Glutamatergic neuron (in vitro differentiated cells): ENCODE data around the gene ARHGAP29. TPM values are rescaled to one million over a fixed set of nuclear protein-coding genes. Genes with fewer than 3 reads are reported as not detected.

Experiments used
- DNase-seq: peaks from one replicate; pipeline ENCODE4 v3.0.0; 2022
- H3K27ac Mint-ChIP-seq: one replicate; pipeline ENCODE4 v1.8.0; 2020; ENCODE audit warnings: mild to moderate bottlenecking, mixed read lengths, inconsistent platforms; ENCODE audit not compliant: unreplicated experiment
- H3K27me3 Mint-ChIP-seq: one replicate; pipeline ENCODE4 v1.8.0; 2020; ENCODE audit warnings: mild to moderate bottlenecking, moderate library complexity, mixed read lengths, inconsistent platforms; ENCODE audit not compliant: unreplicated experiment
- H3K36me3 Mint-ChIP-seq: one replicate; pipeline ENCODE4 v1.8.0; 2020; ENCODE audit warnings: mild to moderate bottlenecking, mixed read lengths, inconsistent platforms; ENCODE audit not compliant: unreplicated experiment
- H3K4me1 Mint-ChIP-seq: one replicate; pipeline ENCODE4 v1.8.0; 2020; ENCODE audit warnings: mild to moderate bottlenecking, low read depth, mixed read lengths, inconsistent platforms; ENCODE audit not compliant: unreplicated experiment
- H3K4me3 Mint-ChIP-seq: one replicate; pipeline ENCODE4 v1.8.0; 2020; ENCODE audit warnings: mild to moderate bottlenecking, mixed read lengths, inconsistent platforms; ENCODE audit not compliant: unreplicated experiment
- H3K9me3 Mint-ChIP-seq: one replicate; pipeline ENCODE4 v1.8.0; 2020; ENCODE audit warnings: mild to moderate bottlenecking, moderate library complexity, mixed read lengths, inconsistent platforms; ENCODE audit not compliant: unreplicated experiment
- CTCF ChIP-seq: fragments of 200-600 bp; sonication (generic); IDR thresholded peaks from one replicate; pipeline ENCODE4 v1.5.0; 2021; ENCODE audit not compliant: partially characterized antibody, unreplicated experiment
- total RNA-seq: library from RNA; stranded (reverse); fragmentation: NEBNext Ultra II Directional; extraction: Animal tissue kit (Norgen Biotek cat#: 25700); gene quantifications from one replicate; pipeline ENCODE4 v1.2.1, GENCODE V29; 2021; ENCODE audit not compliant: unreplicated experiment

ARHGAP29 gene
- total RNA-seq, 1 donor from 2014 or later, result 1.1 TPM

GRCh38 chr1:94215955-94216354 is 21.4 kb downstream of the ARHGAP29 start:
- Mint-ChIP-seq H3K9me3 (no peaks in the 10 kb centered on the region), H3K4me1 (no peaks in the 10 kb centered on the region), H3K36me3 (no peaks in the 10 kb centered on the region), H3K4me3 (no peak overlapping the region), H3K27me3 (peaks cover 1% of the 10 kb centered on the region), H3K27ac (no peak overlapping the region)
- no peak for TF ChIP-seq CTCF
- no peak for DNase-seq

- no peaks in the 10 kb centered on the region for H3K4me1 Mint-ChIP-seq
- TF ChIP-seq CTCF, result no peak
- H3K27ac Mint-ChIP-seq, result no peak overlapping the region
- H3K36me3 Mint-ChIP-seq, result no peaks in the 10 kb centered on the region
- H3K9me3 Mint-ChIP-seq, result no peaks in the 10 kb centered on the region
- no peak for DNase-seq
- peaks cover 1% of the 10 kb centered on the region for H3K27me3 Mint-ChIP-seq
- H3K4me3 Mint-ChIP-seq, result no peak overlapping the region
Measured at GRCh38 chr1:94209982-94210381, 27.4 kb downstream of the ARHGAP29 start.

- Mint-ChIP-seq H3K4me3 (no peak overlapping the region), H3K27me3 (peaks cover 1% of the 10 kb centered on the region), H3K27ac (no peak overlapping the region), H3K9me3 (no peaks in the 10 kb centered on the region), H3K4me1 (no peaks in the 10 kb centered on the region), H3K36me3 (no peaks in the 10 kb centered on the region)
- no peak for TF ChIP-seq CTCF
- no peak for DNase-seq
Measured at GRCh38 chr1:94209425-94209824, 28.0 kb downstream of the ARHGAP29 start.

GRCh38 chr1:94207695-94208094 is 29.7 kb downstream of the ARHGAP29 start:
- no peaks in the 10 kb centered on the region for H3K4me1 Mint-ChIP-seq
- no peak overlapping the region for H3K27ac Mint-ChIP-seq
- H3K9me3 Mint-ChIP-seq, result no peaks in the 10 kb centered on the region
- peaks cover 1% of the 10 kb centered on the region for H3K27me3 Mint-ChIP-seq
- no peak overlapping the region for H3K4me3 Mint-ChIP-seq
- TF ChIP-seq CTCF, result no peak
- H3K36me3 Mint-ChIP-seq, result no peaks in the 10 kb centered on the region
- no peak for DNase-seq

GRCh38 chr1:94205639-94206038 is 31.7 kb downstream of the ARHGAP29 start:
- H3K9me3 Mint-ChIP-seq, result no peaks in the 10 kb centered on the region
- H3K27me3 Mint-ChIP-seq, result no peaks in the 10 kb centered on the region
- no peaks in the 10 kb centered on the region for H3K36me3 Mint-ChIP-seq
- TF ChIP-seq CTCF, result no peak
- no peaks in the 10 kb centered on the region for H3K4me1 Mint-ChIP-seq
- no peak overlapping the region for H3K4me3 Mint-ChIP-seq
- H3K27ac Mint-ChIP-seq, result no peak overlapping the region
- DNase-seq, result no peak
